Inflammatory macrophage treated with lipopolysaccharide for 4 hours (primary cell): ENCODE results near the gene TBC1D20.

Experiments
- DNase-seq: peaks from one replicate; pipeline ENCODE4 v3.0.0-alpha.2; 2020

Gene TBC1D20

GRCh38 chr20:437787-438486 lies 24.4 kb downstream of the TBC1D20 start:
- DNase-seq = no peak

DNA sequence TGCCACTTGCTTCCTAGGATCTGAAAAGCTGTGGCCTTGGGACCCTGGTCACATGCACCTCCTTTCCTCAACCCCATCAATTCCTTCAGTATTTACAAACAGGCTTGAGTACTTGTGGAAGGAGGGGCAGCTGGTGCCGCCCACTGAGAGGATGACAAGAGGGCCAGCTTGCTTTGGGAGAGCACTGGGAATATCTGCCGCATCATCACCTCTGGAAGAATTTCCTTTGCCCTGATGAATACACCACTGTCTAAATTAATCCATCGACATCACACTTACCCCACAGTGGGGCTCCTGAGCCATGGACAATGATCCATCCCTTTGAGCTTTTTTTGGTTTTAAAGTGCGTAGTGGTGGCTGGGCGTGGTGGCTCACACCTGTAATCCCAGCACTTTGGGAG lies 25.9 kb downstream of the TBC1D20 start:
- DNase-seq = no peak

GRCh38 chr20:435558-435957 lies 26.8 kb downstream of the TBC1D20 start:
- no peak for DNase-seq

DNA sequence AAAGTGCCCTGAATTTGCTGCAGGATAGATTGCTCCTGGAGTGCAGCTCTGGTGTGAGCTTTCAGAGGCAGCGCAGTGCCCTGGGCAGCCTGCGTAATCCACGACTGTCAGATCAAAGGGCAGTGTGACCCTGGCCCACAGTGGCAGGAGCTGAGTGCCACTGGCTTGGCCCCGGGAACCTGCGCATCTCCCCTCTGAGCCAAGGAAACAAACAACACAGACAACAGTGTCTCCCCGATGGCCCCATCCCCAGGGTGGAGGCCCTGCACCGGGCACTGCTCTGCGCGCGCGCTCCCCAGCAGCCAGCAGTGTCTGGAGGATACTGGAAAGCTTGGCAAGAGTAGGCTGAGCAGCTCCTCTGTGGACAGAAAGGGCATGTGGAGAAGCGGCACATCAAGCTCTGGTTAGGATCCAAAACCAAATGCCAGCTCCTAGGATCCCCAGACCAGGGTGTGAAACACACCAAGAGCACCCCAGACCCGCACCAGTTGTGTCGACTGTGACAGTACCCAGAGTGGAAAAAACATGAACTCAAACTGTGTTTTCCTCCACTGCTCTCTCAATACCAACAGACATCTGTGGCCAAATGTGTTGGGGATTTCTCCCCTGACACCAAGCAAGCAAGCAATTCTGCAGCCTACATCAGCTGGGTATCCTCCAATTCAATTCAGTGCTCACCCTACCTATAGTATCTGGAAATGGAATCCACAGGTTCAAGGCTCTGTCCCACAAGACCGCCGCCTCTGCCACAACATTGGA lies 27.5 kb downstream of the TBC1D20 start:
- DNase-seq = no peak

DNA sequence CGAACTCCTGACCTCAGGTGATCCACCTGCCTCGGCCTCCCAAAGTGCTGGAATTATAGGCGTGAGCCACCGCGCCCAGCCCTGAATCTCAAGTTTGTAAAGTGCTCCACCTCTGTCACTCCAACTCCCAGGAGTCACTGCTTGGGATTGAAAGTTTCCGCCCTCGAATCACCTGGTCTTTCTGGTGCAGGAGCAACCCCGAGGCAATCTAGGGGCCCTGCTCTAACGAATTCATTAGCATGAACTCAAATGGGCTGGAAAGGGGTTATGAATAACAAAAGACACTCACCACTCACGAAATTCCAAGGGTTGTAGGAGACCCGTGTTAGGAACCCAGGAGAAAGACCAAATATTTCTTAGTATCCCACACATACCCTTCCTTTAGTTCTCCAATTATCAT lies 28.1 kb downstream of the TBC1D20 start:
- DNase-seq = no peak

DNA sequence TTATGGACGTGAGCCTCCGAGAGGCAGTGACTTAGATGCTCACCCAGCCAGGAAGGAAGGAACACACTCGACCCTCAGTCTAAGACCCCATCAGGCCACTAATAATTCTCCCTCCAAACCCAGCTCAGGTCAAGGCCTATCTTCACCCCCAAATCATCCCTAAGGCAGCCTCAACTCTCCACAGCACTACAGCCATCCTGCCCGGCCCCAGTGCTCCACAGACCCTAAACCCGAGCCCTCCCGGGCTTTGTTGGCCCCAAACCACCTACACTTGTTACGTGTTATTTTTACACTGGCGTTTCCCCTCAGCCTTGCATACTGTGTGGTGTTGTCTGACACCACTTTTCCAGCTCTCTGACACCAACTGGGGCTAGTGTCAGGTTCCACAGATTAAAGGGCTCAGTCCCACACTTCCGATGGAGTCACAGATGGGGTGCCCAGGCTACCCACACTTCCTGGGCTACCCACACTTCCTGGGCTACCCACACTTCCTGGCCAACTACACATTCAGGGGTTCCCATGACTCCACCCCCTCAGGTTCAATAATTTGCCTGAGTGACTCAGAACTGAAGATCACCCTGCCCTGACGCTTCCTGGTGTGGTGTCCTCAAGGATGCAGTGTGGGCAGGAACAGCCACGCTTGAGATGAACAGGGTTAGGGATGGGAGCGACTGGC lies 28.9 kb downstream of the TBC1D20 start:
- DNase-seq = peak; percentile 40

GRCh38 chr20:432677-433299 lies 29.5 kb downstream of the TBC1D20 start:
- no peak for DNase-seq

DNA sequence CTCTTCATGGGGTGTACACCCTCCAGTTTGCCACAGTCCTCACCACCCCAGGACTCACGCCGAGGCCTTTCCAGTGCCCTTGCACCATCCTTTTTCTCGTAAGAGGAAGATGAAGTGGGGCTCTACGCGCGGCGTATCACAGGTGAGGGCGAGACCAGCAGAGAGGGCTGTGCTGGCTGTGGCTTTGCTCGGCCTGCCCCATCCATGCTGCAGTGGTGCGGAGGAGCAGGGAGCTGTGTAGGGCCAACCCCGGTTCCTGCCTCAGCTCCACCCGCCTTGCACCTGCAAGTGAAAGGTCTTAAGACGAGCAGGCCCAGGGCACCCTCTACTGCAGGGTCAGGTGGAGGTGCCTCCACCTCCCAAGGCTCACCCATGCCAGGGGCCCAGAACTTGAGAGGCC lies 30.1 kb downstream of the TBC1D20 start:
- DNase-seq = no peak

DNA sequence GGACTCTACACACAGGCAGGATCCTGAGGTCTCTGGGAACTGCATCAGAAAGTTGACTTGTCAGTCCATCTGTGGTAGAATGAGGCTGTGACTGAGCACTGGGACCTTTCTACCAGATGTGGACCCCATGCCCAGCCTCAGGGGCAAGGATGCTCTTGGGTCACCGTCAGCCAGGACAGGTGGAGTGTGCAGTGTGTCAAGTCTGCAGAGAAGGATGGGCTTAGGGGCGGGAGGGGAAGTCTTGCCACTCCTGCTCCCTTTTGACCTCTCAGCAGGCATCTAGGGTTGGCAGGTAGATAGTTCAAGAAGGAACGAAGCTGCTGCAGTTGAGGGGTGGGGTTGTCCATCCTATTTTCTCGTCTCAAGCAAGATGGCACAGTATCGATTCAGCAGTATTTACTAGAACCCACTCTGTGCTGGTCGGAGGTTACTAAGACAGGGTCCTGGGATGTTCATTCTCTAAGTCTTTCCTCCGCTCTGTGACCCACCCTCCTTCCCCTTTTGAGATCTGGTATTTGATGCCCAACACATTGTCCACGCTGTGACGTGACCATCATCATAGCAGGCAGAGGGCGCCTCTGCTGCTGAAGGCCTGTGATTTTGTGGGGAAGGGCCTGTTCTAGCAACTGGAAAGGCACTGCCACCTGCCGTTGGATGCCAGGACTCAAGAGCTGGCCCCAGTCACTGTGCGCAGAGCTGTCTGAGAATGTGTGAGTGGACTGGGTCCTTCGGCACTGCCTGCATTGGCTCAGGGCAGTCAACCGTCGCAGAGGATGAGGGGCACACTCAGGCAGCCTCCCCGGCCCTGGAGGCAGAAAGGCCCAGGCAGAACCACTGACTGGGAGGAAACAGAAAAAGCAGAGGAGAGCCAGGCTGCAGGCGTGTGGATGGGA lies 31.1 kb downstream of the TBC1D20 start:
- peak; percentile 52 for DNase-seq

GRCh38 chr20:430091-430999 lies 32.0 kb downstream of the TBC1D20 start:
- DNase-seq = no peak

DNA sequence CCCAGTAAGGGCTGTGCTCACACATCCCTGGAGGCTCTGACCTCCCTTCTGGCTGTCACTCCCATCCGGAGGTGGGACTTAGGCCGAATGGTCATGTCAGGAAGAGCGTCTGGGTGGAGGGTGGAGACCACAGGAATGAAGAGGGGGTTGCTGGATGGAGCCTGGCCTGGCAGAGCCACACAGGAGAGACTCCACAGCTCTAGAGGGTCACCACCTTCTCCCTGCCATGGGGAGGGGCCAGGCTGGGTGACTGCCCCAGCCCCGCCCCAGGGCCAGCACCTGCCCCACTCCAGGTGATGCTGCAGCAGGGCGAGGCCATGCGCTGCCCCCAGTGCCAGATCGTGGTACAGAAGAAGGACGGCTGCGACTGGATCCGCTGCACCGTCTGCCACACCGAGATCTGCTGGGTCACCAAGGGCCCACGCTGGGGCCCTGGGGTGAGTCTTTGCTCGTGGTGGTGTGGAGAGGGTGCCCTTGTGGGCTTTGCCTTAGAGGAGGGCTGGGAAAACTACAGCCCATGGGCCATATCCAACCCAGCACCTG lies 33.6 kb downstream of the TBC1D20 start:
- no peak for DNase-seq

- DNase-seq = no peak
Measured at GRCh38 chr20:427849-428657, 34.3 kb downstream of the TBC1D20 start.

DNA sequence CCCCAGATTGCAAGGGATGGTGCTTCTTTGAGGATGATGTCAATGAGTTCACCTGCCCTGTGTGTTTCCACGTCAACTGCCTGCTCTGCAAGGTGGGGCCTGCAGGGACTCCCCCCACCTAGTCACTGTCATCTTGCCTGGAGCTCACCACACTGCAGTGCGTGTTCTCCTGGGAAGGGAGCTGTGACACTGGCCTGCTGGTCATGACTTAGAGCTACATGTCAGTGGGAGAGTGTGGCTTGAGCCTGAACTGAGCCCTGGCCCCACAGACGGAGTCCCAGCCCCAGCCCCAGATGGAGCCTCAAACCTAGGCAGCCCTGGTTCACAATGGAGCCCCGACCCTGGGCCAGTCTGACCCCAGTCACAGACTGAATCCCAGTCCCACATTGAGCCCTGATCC lies 34.9 kb downstream of the TBC1D20 start:
- DNase-seq = no peak

DNA sequence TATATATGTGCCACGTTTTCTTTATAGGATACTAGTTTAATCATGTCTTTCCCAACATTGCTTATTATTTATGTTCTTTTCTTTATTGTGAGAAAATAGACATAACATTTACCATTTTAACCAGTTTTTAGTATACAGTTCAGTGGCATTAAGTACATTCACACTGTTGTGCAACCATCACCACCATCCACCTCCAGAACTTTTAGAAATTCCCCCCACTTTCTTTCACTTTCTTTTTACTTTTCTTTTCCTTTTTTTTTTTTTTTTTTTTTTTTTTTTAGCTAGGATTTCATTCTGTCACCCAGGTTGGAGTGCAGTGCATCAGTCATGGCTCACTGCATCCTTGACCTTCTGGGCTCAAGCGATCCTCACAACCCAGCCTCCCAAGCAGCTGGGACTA lies 35.8 kb downstream of the TBC1D20 start:
- peak; percentile 63 for DNase-seq

GRCh38 chr20:421685-422250 lies 40.6 kb downstream of the TBC1D20 start:
- DNase-seq = no peak

GRCh38 chr20:420721-421574 lies 41.4 kb downstream of the TBC1D20 start:
- peak; percentile 42 for DNase-seq

DNA sequence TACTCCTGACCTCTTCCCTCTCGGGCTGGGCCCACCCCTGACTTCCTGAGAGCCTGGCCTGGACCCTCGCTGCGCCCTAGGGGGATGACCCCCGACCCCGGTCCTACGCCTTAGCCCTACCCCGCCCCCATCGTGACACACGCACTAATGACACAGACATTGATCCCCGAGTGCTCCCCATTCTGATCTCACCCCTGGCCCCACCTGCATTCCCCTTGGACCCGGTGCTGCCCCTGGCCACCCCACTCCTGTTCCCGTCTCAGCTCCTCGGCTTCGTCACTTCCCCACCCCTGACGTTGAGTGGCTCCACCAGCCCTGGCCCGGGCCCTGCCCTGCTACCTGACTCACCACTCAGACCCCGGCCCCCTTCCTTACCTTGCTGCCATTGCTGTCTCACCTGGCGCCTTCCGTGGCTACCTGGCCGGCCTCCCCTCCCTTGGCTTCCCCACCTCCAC lies 42.1 kb downstream of the TBC1D20 start:
- no peak for DNase-seq

GRCh38 chr20:419556-420165 lies 42.7 kb downstream of the TBC1D20 start:
- DNase-seq = no peak
